GM03348 (cell line): ENCODE results near the gene PAQR5.
"Not testable (repeated sequence)": the region's sequence is repeated elsewhere in the genome, so short reads cannot be mapped to it uniquely, and the experiment has no call there.

Experiments used
- DNase-seq: peaks from one replicate; pipeline ENCODE4 v3.0.0; 2012; ENCODE audit warnings: low spot score

PAQR5 gene

DNA sequence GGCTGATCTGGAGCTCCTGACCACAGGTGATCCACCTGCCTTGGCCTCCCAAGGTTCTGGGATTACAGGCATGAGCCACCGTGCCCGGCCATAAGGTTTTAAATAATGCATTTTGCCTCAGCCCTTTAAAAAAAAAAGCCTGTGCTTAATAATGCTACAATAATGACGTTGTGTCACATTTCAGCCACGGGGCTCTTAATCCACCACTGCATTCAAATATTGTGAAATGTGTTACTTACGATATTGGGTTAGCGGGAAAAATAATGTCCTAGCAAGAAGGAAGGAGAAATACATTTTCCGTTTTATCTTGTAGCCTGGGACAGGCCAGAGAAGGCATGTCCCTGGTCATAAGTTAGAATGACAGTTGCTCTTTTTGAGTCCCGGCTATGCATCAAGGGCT, 17.6 kb downstream of the PAQR5 start:
- no peak for DNase-seq

DNA sequence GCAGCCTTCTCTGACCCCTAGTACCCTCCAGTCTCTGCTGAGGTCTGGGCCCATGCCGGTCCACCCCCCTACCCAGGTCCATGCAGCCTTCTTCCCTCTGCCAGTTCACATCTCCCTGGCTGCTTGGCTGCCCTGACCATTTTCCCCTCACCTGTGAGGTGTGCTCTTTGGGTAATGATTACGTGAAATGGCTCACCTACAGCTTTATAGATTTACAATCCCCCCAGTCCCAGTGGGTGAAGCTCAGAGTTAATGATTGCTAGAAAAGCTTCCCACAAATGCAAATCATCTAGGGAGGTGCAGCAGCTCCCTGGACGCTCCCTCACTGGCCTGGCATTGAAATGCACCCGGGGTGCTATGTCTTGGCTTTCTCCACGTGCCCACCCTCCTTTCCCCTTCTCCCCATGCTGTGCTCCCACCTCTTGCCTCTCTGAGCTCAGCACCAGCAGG, 18.7 kb downstream of the PAQR5 start:
- no peak for DNase-seq

DNA sequence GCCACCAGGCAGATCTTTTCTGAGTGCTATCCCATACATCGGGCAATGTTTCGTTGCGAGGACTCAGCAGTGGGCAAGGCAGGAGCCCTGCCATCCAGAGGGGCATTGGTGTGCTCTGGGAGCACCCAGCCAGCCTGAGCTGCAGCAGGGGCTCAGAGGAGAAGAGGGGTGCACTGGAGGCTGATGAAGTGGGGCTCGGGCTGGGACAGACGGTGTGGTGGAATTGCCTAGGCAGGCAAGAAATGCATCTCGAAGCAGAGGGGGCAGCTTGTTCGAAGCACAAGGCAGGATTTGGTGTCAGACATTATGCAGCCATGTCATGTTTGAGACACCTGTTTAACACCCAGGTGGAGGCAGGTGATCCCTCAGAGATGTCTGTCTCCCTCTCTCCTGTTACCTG, 19.3 kb downstream of the PAQR5 start:
- no peak for DNase-seq

GRCh38 chr15:69319384-69320375, 21.0 kb downstream of the PAQR5 start:
- no peak for DNase-seq

- DNase-seq, result no peak
Observed at GRCh38 chr15:69320977-69321554, 22.4 kb downstream of the PAQR5 start.

DNA sequence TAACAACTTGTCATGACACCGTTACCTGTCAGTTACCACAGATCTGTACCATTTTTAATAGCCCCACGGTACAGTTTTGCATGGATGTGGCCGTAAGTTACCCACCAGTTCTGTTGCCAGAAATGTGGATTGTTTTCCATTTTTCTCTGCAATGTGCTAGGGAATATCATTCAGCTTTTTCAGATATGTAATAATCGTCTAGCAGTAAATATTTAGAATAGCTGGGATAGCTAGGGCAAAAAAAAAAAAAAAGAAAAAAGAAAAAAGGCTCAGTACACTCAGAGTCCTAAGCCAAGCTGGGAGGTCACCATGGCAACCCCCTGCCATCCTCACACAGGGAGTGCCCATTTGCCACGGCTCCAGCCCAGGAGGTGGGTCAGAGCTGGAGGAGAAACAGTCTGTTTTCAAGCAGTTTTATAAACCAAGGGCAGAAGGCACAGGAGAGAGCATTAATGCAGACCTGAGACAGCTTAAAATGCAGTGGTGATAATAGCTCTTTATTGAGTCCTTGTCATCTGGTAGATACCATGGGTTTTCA, 25.2 kb downstream of the PAQR5 start:
- DNase-seq, result no peak

DNA sequence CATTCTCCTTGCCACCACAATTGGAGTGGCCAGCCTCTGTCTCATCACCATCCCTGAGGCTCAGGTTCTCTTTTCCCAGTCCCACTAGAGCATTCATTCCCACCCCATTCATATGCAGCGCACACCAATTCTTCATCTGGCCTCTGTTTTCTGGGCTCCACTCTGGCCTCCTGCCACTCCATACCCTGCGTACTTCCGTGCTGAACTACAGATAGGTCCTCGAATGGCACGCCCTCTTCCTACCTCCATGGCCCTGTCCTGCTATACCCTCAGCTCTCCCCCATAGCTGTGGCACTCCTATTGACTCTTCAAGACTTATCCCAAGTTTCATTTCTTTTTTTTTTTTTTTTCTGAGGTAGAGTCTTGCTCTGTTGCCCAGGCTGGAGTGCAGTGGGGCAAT, 25.9 kb downstream of the PAQR5 start:
- DNase-seq, result no peak

- DNase-seq, result no peak
Observed at GRCh38 chr15:69325456-69325971, 26.8 kb downstream of the PAQR5 start.

DNA sequence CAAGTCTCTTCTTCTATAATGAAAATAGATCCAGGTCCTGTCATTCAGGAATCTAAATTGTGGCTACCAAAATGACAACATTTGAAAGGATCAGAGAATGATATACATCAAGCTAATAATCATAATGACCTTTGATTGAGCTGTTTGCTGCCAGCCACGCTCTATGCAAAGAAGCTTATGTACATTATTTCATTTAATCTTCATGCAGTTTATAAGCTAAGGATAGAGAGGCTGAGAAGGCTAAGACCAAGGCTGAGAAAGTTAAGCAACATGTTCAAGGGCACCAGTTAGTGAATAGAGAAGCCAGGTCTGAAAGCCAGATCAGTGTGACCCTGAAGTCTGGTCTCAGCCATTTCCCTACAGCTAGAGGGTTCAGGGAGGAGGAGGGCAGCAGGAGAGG, 29.4 kb downstream of the PAQR5 start:
- DNase-seq, result no peak

DNA sequence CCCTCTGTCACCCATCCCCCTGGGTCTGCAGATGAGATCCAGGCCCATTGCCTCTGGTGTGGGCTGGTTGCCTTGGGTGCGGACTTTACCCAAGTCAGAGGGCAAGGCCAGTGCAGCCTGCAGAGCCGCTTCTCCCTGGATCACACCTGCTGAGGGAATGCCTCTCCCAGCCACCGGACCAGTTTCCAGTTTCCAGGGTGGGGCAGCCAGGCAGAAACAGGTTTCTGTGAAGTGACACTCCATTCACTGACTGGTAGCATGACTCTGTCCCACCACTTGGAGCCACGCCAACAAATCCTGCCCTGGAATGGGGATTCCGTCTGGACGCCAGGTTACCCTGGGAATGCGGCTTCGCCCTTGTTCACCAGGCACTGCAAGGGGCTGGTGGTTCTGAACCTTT, 30.0 kb downstream of the PAQR5 start:
- DNase-seq, result no peak

- no peak for DNase-seq
Observed at GRCh38 chr15:69337138-69337537, 38.4 kb downstream of the PAQR5 start.

DNA sequence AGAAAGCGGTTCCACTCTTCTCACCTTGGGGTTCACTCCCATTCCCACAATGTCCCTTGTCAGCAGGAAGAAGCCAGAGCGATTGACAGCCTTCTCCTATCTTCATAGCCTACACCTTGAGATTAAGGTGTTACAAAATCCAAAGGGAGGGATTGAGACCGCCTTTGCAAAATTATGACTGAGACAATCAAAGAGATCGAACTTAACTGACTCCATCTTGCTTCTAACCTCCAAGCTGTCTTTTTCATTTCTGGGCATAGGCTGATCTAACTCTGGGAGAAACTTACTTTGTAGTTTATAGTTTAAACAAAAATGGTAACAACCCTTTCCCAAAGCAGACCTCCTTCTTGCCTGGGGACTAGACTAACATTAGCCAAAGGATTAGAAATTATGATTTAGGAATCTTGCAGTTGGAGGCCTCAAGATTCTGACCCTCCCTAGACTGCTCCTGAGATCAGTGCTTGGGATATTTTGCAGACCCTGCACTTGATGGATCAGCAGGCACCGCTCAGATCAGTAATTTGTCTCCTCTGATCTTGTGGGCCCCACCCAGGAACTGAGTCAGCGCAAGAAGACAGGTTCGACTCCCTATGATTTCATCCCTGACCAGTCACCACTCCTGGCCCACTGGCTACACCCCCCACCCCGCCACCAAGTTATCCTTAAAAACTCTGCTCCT, 40.0 kb downstream of the PAQR5 start:
- no peak for DNase-seq

- DNase-seq, result not testable (repeated sequence)
Observed at GRCh38 chr15:69339214-69339543, 40.5 kb downstream of the PAQR5 start.

- no peak for DNase-seq
Observed at GRCh38 chr15:69340243-69340900, 41.7 kb downstream of the PAQR5 start.

DNA sequence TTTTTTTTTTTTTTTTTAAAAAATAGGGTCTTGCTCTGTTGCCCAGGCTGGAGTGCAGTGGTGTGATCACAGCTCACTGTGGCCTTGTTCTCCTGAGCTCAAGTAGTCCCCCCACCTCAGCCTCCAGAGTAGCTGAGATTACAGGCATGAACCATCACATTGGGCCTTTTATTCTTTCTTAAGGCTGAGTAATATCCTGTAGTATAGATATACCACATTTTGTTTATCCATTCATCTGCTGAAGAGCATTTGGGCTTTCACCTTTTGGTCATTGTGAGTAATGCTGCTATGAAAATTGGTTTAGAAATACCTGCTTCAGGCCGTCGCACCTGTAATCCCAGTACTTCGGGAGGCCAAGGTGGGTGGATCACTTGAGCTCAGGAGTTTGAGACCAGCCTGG, 42.6 kb downstream of the PAQR5 start:
- DNase-seq, result no peak

GRCh38 chr15:69342460-69343076, 43.9 kb downstream of the PAQR5 start:
- DNase-seq, result no peak

GRCh38 chr15:69343133-69343532, 44.4 kb downstream of the PAQR5 start:
- no peak for DNase-seq

DNA sequence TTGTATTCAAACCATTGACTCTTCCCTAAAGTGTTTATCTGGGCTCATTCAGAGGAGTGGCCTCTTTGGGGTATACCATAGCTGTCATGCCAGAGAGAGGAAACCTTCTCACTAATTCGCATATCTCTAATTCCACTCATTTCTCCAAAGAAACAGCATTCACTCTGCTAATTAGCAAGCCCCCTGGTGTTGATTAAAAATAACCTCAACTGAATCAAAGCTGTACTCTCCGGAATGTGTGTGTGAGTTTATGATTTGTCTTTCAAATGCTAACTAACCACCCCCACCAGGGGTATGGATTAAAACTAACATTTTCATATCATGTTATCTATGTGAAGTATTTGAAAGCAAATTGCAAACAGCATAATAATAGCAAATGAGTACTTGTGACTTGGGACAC, 45.5 kb downstream of the PAQR5 start:
- no peak for DNase-seq

DNA sequence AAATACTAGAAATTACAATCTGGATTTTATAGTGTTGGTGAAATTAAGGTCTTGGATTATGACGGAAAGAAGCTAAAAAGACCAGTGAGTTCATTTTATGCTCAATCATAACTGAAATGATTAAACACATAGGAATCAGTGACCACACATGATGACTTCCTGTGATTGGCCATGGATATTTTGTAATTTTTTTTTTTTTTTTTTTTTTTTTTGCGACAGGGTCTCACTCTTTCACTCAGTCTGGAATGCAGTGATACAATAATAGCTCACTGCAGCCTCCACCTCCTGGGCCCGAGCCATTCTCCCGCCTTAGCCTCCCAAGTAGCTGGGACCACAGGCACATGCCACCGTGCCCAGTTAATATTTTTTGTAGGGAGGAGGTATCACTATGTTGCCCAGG, 47.4 kb downstream of the PAQR5 start:
- peak; percentile 68 for DNase-seq

DNA sequence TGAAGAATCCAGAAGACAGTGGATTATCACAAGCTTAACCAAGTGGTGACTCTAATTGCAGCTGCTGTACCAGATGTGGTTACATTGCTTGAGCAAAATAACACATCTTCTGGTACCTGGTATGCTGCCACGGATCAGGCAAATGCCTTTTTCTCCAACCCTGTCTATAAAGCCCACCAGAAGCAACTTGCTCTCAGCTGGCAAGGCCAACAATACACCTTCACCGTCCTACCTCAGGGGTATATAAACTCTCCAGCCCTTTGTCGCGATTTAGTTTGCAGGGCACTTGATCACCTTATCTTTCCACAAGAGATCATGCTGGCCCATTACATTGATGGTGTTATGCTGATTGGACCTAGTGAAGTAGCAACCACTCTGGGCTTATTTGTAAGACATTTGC, 52.6 kb downstream of the PAQR5 start:
- DNase-seq, result no peak

GRCh38 chr15:69351884-69352283, 53.2 kb downstream of the PAQR5 start:
- DNase-seq, result no peak
